Lung (tissue), 12 donors: Measurements from ENCODE around the gene STK35. TPM values are rescaled to one million over a fixed set of nuclear protein-coding genes. Genes with fewer than 3 reads are reported as not detected.

ENCODE experiments used
- ATAC-seq: fragments of 200-7000 bp; cut with Tn5 transposase; one replicate; pipeline ENCODE4 v1.9.1; 2020; ENCODE audit warnings: moderate number of reproducible peaks; ENCODE audit not compliant: insufficient read depth, low FRiP score
- DNase-seq, 3 donors: peaks; one replicate each; pipeline ENCODE4 v3.0.0-alpha.2; 2013 to 2017
- H3K27ac ChIP-seq, 2 donors: one replicate each; pipeline ENCODE4 v1.5.1; 2013; ENCODE audit warnings: mild to moderate bottlenecking in 2 of 2, moderate library complexity in 2 of 2, control low read depth in 1 of 2, inconsistent platforms in 1 of 2, low read depth in 1 of 2, low read length in 1 of 2
- H3K27me3 ChIP-seq, 3 donors: one replicate each; pipeline ENCODE4 v1.5.1; 2013; ENCODE audit warnings: low read length in 2 of 3; ENCODE audit not compliant: control insufficient read depth in 3 of 3, insufficient read depth in 3 of 3
- H3K36me3 ChIP-seq, 4 donors: one replicate each; pipeline ENCODE4 v1.5.1; 2013; ENCODE audit warnings: low read length in 4 of 4, mild to moderate bottlenecking in 1 of 4, moderate library complexity in 1 of 4; ENCODE audit not compliant: control insufficient read depth in 4 of 4, insufficient read depth in 4 of 4
- H3K4me1 ChIP-seq, 5 donors: one replicate each; pipeline ENCODE4 v1.5.1; 2013; ENCODE audit warnings: low read length in 5 of 5, mild to moderate bottlenecking in 2 of 5, moderate library complexity in 1 of 5; ENCODE audit not compliant: control insufficient read depth in 5 of 5, insufficient read depth in 5 of 5
- H3K4me3 ChIP-seq: one replicate; pipeline ENCODE4 v1.5.1; 2013; ENCODE audit warnings: mild to moderate bottlenecking, control low read depth, moderate library complexity
- H3K9ac ChIP-seq, 2 donors: one replicate each; pipeline ENCODE4 v1.5.1; 2013; ENCODE audit warnings: low read length in 2 of 2, control low read depth in 1 of 2; ENCODE audit not compliant: insufficient read depth in 1 of 2
- H3K9me3 ChIP-seq, 4 donors: one replicate each; pipeline ENCODE4 v1.5.1; 2013; ENCODE audit warnings: low read length in 3 of 4, mild to moderate bottlenecking in 1 of 4, moderate library complexity in 1 of 4; ENCODE audit not compliant: control insufficient read depth in 4 of 4, insufficient read depth in 3 of 4
- WGBS, 2 donors: extraction: QIAGEN DNeasy Blood & Tissue Kit; methylation state at CpG; one replicate each; pipeline ENCODE4 v1.1.7; 2013; 5-methylcytosine and 5-hydroxymethylcytosine counted together
- polyA plus RNA-seq, 2 donors: library from polyadenylated mRNA; stranded (reverse); fragments of 200-250 nt; gene quantifications; one replicate each; pipeline ENCODE4 v1.2.1, GENCODE V29; 2013
- total RNA-seq, 2 donors: library from RNA; depleted of rRNA in 1 of 2; stranded (reverse); fragments of >200 nt in 1 of 2; gene quantifications; one replicate each; pipeline ENCODE4 v1.2.1, GENCODE V29; 2014 to 2021
- TF ChIP-seq, protein P1 (sequence below): IDR thresholded peaks from 2 replicates; pipeline ENCODE4 v1.5.1; 2012; ENCODE audit warnings: mild to moderate bottlenecking; ENCODE audit errors: control extremely low read depth, extremely low read depth
- donor health status: control.
- donor health status: control.
- donor health status: Bipolar disorder and iron deficiency.
- donor health status: healthy.
- donor health status: DM: yes; HTN: yes; CAD: no.

Gene STK35
- total and polyA plus RNA-seq, 4 donors = 5.8 to 24.2 (median 12.5) TPM

GRCh38 chr20:2146080-2146867 lies 44.6 kb downstream of the STK35 start:
- H3K9me3 ChIP-seq = no peaks in the 10 kb centered on the region
- H3K27ac ChIP-seq = no peak overlapping the region
- peaks cover 2 to 9% (median 7%) of the 10 kb centered on the region in 5 donors for H3K4me1 ChIP-seq
- peaks cover 0 to 38% (median 16%) of the 10 kb centered on the region in 4 donors for H3K36me3 ChIP-seq
- no peak overlapping the region for H3K4me3 ChIP-seq
- no peak overlapping the region for H3K9ac ChIP-seq
- 93 to 94% methylated on average over 18 of the region's 18 CpGs for WGBS, 2 donors
- no peaks in the 10 kb centered on the region for H3K27me3 ChIP-seq
- TF ChIP-seq, protein P1, sequence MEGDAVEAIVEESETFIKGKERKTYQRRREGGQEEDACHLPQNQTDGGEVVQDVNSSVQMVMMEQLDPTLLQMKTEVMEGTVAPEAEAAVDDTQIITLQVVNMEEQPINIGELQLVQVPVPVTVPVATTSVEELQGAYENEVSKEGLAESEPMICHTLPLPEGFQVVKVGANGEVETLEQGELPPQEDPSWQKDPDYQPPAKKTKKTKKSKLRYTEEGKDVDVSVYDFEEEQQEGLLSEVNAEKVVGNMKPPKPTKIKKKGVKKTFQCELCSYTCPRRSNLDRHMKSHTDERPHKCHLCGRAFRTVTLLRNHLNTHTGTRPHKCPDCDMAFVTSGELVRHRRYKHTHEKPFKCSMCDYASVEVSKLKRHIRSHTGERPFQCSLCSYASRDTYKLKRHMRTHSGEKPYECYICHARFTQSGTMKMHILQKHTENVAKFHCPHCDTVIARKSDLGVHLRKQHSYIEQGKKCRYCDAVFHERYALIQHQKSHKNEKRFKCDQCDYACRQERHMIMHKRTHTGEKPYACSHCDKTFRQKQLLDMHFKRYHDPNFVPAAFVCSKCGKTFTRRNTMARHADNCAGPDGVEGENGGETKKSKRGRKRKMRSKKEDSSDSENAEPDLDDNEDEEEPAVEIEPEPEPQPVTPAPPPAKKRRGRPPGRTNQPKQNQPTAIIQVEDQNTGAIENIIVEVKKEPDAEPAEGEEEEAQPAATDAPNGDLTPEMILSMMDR = no peak
- ATAC-seq = no peak
- DNase-seq = no peak

DNA sequence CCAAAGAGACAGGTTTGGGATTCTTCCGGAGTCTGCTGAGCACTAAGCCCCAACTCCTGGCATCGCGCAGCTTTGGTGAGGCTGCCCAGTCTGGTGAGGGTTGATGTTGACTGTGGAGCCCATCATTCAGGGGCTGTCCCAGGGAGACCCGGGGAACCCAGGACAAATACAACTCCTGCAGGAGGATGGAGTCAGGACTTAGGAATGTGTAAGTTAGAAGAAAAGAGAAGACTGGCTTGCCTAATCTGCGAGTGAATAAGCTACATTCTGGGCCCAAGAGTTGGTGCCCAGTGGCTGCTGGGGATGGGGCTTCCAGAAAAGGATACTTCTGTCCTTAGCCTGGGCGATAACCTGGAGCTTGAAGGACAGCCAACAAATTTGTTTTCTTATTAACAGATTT lies 47.9 kb downstream of the STK35 start:
- H3K9ac ChIP-seq = no peak overlapping the region
- no peaks in the 10 kb centered on the region for H3K27me3 ChIP-seq
- peaks cover 0 to 19% (median 7%) of the 10 kb centered on the region in 5 donors for H3K4me1 ChIP-seq
- H3K27ac ChIP-seq = no peak overlapping the region
- H3K36me3 ChIP-seq = peaks cover 0 to 29% (median 10%) of the 10 kb centered on the region in 4 donors
- H3K9me3 ChIP-seq = no peaks in the 10 kb centered on the region
- WGBS, 2 donors = 95 to 96% methylated on average over 6 of the region's 6 CpGs
- TF ChIP-seq, protein P1 = no peak
- H3K4me3 ChIP-seq = no peak overlapping the region
- ATAC-seq = no peak
- DNase-seq = no peak

DNA sequence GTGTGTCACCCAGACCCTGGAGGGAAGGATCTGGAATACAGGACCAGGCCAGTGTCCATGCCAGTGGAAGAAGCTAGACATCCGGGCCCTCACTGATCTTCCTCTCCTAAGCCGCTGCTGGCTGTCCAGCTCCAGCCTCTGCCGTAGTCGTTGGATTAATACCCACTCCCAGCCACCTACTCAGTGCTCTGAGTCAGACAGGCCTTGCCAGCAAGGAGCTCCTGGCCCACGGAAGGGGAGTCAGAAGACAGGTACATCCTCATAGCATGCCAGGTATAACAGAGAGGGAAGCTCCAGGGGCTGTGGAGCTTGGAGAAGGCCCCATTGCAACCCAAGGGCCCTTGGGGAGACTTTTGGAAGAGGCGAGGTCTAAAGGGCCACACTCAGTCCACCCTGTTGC lies 49.0 kb downstream of the STK35 start:
- DNase-seq = no peak
- ATAC-seq = no peak
- H3K4me3 ChIP-seq = no peak overlapping the region
- peak overlapping the region in 1 of 2 donors; percentile 13 for H3K9ac ChIP-seq
- no peak overlapping the region for H3K27ac ChIP-seq
- H3K9me3 ChIP-seq = no peaks in the 10 kb centered on the region
- no peaks in the 10 kb centered on the region for H3K27me3 ChIP-seq
- peaks cover 0 to 19% (median 7%) of the 10 kb centered on the region in 5 donors for H3K4me1 ChIP-seq
- H3K36me3 ChIP-seq = peaks cover 0 to 19% (median 6%) of the 10 kb centered on the region in 4 donors
- 95% methylated on average over 6 of the region's 6 CpGs for WGBS, 2 donors
- TF ChIP-seq, protein P1 = no peak
